DMS53 (cell line): ENCODE data around the gene DFFA.
"Not testable (repeated sequence)": the region's sequence is repeated elsewhere in the genome, so short reads cannot be mapped to it uniquely, and the experiment has no call there.

Source experiments
- DNase-seq: peaks from one replicate; lab custom pipeline; 2025; lab: John Stamatoyannopoulos, UW

The DFFA gene

DNA sequence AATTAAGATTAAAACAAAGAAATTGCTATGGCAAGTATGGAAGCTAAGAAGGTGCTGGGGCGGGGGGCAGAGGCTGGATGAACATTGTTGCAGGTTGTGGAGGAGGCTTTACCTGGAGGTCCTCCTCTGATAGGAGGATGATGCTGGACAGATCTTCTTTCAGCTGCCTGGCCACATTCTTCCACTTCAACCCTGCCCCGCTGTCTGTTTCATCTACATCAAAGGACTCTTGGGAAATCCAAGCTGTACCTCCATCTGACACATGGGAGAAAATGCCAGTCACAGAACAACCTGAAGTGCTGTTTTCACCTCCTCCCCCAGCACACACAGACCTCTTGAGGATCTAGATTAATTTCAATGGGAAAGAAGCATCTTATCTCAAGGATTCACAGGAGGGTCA is 5.3 kb downstream of the DFFA start:
- no peak for DNase-seq

DNA sequence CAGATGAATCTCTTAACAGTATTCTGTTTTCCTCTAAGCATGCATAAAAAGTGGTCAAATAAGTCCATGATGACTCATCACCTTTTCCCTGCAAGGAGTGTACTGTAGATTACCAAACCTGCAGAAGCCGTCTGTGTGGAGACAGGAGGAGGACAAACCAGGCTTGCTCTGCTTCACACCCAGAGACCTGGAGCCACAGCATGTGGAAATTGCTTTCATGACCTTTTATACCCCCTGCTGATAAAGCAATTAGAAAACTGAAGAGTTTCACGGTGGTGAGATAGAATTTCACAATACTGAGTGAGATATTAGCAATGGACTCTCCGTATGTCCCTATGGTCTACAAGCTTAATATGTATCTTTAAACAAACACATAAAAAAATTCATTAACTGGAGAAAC is 13.1 kb downstream of the DFFA start:
- DNase-seq, result peak; percentile 75

DNA sequence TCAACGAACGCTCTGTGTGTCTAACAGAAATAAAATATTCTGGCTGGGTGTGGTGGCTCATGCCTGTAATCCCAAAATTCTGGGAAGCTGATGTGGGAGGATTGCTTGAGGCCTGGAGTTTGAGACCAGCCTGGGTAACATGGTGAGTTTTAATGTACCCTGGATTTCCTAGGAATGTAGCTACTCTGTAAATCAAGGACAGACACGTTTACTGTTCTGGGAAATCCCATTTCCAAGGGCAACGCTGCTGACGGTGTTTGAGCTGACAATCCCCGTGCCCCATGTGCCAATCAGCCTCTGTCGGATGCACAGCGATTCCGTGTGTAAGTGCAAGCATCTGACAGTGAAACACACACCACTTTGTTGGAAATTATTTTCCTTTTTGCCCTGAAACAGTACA is 14.5 kb downstream of the DFFA start:
- no peak for DNase-seq

DNA sequence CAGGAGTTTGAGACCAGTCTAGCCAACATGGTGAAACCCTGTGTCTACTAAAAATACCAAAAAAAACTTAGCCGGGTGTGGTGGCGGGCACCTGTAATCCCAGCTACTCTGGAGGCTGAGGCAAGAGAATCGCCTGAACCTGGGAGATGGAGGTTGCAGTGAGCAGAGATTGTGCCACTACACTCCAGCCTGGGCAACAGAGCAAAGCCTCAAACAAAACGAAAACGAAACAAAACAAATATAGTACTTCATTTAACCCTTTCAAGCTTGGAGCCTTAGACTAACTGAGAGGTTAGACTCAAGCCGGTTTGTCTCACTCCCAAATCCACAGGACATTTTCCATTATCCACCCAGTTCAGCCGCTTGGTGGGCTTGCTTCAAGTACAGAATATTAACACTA is 14.9 kb downstream of the DFFA start:
- not testable (repeated sequence) for DNase-seq

DNA sequence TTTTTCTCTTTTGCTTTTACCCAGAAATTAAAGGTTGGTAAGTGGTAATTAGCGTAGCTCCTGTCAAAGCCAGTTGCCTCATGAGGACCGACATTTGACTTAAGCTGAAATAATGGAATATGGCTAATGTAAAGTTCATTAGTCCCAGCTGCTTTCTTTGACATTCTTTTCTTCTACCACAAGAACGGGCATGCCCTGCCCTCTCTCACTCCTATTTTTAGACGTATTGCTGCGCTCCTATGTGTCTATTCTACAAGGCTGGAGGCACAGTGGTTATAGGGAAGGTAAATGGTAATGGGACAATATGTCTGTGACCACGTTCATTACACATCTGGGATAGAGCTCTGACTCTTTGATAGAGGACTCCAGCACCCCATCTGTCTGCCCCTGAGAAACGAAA is 15.7 kb downstream of the DFFA start:
- DNase-seq, result no peak

DNA sequence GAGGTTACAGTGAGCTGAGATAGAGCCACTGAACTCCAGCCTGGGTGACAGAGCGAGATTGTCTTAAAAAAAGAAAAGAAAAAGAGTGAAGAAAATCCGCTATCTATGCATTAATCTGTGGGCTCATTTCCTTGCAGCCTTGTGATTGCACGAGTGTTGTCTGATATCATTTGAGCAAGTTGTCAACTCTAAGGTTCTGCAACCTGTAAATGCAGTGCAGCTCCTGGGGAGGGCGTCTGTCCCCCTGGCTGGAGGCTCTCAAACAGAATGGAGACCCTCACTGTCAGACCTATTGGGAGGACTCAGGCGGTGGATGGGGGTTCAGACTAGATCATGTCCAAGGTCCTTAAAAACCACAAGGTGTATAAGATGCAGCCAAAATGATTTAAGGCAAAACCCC is 16.3 kb downstream of the DFFA start:
- no peak for DNase-seq

DNA sequence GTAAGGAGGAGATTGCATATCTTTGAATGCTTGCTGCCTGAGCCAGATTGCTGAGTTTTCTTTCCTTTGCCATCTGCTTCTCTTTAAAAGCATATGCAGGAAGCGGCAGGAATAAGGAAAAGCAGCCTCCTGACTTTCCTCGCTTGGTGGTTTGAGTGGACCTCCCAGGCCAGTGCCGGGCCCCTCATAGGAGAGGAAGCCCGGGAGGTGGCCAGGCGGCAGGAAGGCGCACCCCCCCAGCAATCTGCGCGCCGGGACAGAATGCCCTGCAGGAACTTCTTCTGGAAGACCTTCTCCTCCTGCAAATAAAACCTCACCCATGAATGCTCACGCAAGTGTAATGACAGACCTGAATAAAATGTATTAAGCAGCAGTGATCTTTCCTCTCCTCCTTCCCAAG is 21.0 kb downstream of the DFFA start:
- peak; percentile 45 for DNase-seq

DNA sequence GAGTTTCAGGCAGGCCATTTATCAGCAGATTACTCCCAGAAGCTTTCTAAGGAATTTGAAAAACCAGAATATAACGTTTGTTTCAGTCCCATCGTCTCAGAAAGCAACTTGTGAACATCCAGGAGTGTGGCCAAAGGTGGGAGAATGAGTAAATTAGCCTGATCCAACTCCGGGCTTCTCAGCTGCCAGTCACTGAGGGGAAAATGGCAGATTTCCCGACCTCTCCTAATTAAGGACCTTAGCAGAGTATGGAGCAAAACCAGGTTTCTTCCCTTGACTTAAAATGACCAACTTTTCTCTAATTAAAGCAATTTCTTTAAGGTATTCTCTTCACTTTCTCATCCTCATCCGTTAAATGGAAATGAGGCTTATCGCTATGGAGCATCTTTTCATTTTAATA is 21.5 kb downstream of the DFFA start:
- DNase-seq, result no peak

DNA sequence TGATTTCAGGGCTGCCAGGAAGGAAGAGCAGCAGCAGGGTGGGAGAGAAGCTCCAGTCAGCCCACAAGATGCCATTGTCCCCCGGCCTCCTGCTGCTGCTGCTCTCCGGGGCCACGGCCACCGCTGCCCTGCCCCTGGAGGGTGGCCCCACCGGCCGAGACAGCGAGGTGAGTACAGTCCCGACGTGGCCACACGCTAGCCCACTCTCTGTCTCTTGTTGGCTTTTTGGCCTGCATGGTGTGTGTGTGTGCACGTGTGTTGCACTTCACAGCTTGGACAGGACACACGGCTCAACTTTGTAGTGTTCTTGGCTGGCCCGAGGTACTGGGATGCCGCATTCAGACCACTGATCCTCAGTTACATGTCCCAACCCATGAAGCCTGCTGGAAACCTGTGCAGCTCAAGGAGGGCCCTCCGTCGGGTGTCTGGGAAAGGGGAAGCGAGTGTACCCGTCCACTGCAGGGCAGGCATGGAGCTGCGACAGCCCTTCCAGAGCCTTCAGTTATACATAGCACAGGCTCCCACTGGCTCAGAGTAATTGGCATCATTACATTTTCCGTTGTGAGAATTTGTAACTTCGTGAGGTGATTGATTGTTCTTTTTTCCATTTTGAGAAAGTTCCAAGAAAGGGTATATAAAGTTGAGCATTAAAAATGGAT is 22.0 kb downstream of the DFFA start:
- DNase-seq, result no peak

DNA sequence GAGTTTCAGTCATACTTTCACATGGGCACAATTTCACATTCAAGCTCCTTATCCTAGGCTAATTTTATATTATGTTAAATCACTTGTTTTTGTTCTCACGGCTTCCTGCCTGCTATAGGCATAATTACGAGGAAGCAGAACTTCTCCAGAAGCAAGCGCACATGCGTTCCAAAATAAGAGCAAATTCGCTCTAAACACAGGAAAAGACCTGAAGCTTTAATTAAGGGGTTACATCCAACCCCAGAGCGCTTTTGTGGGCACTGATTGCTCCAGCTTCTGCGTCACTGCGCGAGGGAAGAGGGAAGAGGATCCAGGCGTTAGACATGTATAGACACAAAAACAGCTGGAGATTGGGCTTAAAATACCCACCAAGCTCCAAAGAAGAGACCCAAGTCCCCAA is 22.6 kb downstream of the DFFA start, which contains the start of gene CORT:
Gene CORT, plus strand, starts transcription at position 281 of the 400 bp plus-strand sequence. CDS start 193 bp downstream, outside the sequence.
- no peak for DNase-seq

DNA sequence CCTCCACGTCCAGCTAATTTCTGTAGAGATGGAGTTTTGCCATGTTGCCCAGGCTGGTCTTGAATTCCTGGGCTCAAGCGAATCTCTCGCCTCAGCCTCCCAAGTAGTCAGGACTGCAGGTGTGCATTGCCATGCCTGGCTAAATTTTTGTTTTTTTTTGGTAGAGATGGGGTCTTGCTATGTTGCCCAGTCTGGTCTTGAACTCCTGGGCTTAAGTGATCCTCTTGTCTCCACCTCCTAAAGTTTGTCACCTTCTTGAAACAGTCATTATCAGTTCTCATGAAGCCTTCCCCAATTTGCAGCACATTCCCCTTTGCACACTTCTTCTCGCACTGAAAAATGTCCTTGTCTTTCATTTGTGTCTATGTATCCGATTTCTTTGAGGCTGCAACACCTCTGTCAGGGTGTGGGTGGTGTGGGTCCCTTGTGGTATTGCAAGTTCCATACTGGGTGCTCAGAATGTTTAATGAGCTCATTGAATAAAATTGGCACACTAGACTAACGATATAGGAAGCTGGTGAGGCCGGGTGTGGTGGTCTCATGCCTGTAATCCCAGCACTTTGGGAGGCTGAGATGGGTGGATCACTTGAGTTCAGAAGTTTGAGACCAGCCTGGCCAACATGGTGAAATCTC is 25.4 kb downstream of the DFFA start:
- no peak for DNase-seq

DNA sequence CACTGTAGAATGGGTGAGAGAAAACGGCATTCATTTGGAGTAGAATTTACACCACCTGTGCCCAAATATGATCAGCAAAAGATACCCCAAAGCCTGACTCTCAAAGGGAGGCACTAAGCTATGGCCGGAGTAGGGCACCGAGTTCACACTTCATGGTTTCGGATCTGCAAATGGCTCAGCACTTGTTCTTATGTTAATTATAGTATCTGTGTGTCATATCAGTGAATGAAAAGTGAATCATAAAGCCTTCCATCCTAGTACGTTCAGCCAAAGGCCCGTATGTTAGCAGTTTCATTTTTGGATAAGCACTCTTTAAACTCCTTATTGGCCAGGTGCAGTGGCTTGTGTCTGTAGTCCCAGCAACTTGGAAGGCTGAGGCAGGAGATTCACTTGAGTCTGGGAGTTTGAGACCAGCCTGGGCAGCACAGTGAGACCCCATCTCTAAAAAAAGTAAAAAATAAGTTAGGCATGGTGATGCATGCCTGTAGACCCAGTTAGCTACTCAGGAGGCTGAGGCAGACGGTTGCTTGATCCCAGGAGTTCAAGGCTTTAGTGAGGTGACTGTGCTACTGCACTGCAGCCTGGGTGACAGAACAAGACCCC is 27.4 kb downstream of the DFFA start:
- no peak for DNase-seq

DNA sequence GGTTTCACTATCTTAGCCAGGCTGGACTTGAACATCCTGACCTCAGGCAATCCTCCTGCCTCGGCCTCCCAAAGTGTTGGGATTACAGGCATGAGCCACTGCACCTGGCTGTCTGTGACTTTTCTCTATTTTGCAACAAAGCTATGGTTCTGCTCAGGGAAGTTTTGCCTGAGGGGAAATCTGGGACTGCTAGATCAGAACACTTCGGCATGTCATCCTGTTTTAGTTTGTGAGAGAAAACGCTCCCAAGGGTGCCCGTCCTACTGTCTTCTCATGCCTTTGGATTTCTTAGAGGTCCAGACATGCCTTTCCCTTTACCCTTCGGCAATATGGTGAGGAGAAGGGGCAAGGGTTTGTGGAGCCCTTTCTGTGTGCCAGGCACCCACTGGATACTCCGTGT is 28.1 kb downstream of the DFFA start:
- DNase-seq, result no peak

DNA sequence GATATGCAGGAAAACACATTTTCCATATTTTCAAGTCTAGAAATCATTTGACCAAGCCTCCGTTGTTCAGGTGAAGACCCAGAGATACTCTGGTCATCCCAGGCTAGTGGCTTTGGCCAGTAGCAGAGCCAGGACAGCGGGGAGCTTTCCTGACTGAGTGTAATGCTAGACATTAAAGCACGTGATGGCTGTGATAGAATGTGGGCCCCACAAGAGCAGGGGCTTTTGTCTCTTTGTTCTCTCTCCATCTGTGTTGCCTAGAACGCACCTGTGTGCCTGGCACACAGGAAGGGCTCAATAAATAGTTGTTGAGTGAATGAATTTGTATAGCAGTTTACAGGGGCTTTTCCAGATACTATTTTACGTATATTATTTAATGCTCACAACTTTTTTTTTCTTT is 31.5 kb downstream of the DFFA start:
- no peak for DNase-seq

DNA sequence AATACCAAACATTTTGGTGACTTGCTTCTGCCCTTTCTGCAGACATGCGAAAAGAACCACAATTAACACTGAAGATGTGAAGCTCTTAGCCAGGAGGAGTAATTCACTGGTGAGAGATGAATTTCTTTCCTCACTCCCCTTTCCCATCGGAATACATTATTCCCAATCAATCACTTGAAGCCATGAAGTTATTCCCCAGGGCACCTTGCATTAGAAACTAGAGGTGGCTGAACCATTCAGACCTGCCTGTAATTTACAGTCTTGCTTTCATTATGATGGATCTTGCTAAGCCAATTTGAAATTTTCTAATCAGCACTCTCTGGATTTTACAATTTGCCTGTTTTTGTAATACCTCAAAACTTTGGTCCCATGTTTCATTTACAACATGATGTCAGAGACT is 32.0 kb downstream of the DFFA start:
- no peak for DNase-seq

DNA sequence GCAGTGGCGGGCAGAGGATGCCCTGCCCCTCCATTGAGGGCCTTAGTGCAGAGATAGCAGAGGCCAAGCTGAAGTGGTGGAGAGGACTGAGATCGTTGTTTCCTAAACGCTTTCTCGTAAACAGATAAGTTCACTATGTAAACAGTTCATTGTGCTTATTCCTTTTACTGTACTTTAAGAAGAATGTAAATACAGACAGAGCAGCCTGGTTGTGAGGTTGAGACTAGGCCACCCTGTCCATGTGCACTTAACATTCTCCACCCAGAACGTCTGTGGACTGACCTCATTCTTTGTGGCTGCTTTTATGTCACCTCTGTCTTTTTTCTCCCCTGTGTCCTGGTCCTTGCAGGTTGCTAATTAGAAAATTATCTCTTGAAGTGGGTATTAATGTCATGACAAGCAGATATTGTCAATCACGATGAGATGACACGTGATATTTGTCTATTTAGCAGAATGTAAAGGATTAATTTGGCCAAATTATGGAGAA is 33.6 kb downstream of the DFFA start:
- peak; percentile 70 for DNase-seq

DNA sequence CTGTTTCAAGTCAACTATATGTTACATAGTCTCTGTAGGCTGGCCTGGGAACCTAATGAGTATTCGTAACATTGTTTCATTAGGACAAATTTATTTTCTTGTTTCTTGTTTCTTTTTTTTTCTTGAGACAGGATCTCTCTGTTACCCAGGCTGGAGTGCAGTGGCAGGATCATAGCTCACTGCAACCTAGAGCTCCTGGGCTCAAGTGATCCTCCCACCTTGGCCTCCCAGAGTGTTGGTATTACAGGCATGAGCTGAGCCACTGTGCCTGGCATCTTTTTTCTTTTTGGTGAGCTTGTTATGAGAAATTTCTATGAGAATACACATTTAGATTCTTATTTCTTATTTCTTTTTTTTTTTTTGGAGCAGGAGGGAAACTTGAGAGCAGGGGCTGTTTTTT is 35.3 kb downstream of the DFFA start:
- no peak for DNase-seq

DNA sequence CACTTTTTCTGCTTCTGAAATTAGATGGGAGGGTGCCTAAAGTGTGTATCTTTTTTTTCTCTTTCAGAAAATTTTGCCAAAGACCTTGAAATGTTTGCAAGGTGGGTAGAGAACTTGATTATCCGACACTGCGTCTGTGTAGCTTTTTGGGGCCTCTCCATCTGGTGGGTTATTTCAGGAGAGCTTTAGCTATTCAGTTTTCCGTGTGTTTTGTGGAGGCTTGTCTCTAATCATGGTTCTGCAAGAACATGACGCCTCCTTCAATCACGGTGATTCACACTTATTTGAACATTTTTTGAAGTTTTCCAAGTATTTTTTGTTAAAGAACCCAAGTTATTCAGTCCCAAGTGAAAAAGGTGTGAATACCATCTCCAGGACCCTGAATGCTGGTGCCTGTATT is 37.7 kb downstream of the DFFA start:
- no peak for DNase-seq

DNA sequence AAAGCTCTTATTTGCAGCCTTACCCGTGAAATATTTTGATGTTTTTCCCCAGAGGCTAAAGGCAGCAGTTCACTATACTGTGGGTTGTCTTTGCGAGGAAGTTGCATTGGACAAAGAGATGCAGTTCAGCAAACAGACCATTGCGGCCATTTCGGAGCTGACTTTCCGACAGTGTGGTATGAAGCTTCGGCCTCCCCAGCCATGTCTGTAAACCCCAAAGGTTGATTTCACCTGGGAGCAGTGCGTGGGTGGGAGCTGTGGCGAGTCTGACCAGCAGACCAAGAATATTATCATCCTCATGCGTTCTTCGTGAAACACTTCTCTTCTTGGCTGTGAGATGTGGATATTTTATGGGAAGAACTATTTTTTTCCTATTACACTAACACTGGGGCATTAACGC is 38.5 kb downstream of the DFFA start:
- no peak for DNase-seq

DNA sequence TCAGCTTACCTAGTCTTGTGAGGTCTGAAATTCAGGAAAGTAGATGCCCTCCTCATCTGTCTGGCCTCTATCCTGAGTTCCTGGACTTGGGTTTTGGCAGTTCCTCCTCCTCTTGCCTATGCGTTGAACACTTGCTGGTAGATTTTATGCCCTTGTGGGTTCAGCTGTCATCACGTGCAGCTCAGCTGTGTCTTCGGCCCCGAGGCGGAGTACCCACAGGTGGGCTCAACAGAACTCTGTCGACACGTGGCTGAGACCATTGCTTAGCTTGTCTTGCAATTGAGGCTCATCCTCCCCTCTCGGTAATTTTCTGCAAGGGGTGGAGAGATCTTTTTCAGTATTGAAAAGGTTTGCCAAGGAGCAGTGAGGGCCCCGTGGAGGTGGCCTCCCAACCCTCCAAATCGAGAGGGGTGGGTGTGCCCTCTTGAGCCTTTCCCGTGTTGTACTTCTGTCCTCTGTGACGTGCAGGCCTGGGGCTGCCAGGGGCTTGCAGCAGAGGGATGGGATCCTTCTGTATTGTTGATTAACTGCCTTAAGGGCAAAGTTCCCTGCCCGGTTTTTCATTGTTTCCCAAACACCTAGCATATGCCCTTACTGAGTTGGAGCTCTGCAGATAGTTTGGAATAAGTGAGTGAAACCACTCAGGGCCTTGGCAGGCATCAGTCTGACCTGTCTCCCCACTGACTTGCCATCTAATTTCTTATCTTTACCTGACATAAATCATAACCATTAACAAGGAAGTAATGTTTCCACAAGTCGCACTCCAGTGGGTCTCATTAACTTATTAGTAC is 39.2 kb downstream of the DFFA start:
- no peak for DNase-seq

DNA sequence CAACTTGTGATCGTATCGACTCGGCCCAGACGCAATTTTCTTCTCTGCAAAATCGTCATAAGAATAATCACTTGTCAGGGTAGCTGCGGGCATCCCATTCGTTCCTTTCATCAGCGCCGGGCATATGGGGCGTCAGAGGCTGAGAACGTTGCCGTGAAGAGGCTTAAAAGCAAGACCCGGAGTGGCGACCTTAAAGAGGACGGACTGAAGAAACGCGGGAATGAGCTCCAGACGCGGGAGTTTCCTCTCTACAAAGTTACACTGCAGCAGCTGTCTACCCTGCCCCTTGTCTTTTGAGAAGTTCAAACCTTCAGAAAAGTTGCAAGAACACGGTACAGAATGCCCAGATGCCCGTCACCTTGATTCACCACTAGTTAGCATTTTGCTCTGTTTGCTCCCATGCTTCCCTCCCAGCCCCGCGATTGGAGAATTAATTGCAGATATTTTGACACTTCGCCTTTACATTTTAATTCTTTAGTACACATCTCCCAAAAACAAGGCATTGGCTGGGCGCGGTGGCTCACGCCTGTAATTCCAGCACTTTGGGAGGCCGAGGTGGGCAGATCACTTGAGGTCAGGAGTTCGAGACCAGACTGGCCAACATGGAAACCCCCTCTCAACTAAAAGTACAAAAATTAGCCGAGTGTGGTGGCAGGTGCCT is 41.1 kb downstream of the DFFA start:
- DNase-seq, result peak; percentile 80
